ENCODE measurements around the gene PRKCG.

DNA sequence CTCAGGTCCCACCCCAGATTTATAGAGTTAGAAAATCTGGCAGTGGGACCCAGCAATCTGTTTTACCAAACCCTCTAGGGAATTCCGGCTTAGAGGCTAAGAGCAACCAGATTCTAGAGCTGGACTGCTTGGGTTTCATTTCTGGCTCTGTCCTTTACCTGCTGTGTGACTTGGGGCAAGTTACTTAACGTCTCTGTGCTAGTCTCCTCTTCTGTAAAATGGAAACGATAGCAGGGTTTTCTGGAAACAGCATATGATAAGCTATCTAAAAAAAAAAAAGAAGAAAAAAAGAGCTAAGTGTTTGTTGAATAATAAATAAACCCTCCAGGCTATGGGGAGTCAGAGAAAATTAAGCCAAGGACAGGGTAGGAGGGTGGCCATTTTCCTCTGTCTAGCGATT is 15.5 kb downstream of the PRKCG start:
- TF ChIP-seq HDAC2 (IDR thresholded peaks at IDR 0.05; ENCODE audit: borderline replicate concordance in 1 of 2, low read depth in 2 of 2, low read length in 2 of 2), result no peak
- TF ChIP-seq JUN (IDR thresholded peaks at IDR 0.05; ENCODE audit: low read depth, low read length), result no peak
- no peak for TF ChIP-seq RNF2 (IDR thresholded peaks at IDR 0.05; ENCODE audit: borderline replicate concordance, low read depth, low read length, missing control alignments, poor library complexity, severe bottlenecking)
- no peak for TF ChIP-seq ZNF274 (IDR thresholded peaks at IDR 0.05; ENCODE audit: borderline replicate concordance, extremely low read depth, low read length)
- TF ChIP-seq POLR2A (IDR thresholded peaks at IDR 0.05; ENCODE audit: control extremely low read depth in 1 of 2, low read depth in 2 of 2, low read length in 2 of 2), result no peak
- TF ChIP-seq EZH2 (IDR thresholded peaks at IDR 0.05; ENCODE audit: low read depth, low read length, severe bottlenecking), result no peak
- TF ChIP-seq CREB1 (IDR thresholded peaks at IDR 0.05), result no peak
- no peak for TF ChIP-seq TAF1 (IDR thresholded peaks at IDR 0.05; ENCODE audit: low read depth, low read length)
- TF ChIP-seq, protein P1, sequence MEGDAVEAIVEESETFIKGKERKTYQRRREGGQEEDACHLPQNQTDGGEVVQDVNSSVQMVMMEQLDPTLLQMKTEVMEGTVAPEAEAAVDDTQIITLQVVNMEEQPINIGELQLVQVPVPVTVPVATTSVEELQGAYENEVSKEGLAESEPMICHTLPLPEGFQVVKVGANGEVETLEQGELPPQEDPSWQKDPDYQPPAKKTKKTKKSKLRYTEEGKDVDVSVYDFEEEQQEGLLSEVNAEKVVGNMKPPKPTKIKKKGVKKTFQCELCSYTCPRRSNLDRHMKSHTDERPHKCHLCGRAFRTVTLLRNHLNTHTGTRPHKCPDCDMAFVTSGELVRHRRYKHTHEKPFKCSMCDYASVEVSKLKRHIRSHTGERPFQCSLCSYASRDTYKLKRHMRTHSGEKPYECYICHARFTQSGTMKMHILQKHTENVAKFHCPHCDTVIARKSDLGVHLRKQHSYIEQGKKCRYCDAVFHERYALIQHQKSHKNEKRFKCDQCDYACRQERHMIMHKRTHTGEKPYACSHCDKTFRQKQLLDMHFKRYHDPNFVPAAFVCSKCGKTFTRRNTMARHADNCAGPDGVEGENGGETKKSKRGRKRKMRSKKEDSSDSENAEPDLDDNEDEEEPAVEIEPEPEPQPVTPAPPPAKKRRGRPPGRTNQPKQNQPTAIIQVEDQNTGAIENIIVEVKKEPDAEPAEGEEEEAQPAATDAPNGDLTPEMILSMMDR (IDR thresholded peaks at IDR 0.05; ENCODE audit: control extremely low read depth in 1 of 3, insufficient read depth in 1 of 3, low read depth in 1 of 3, low read length in 3 of 3), result no peak
